Fibroblast of skin of scalp (primary cell): ENCODE data around the gene VGF. TPM values are rescaled to one million over a fixed set of nuclear protein-coding genes. Genes with fewer than 3 reads are reported as not detected.
"Not testable (repeated sequence)": the region's sequence is repeated elsewhere in the genome, so short reads cannot be mapped to it uniquely, and the experiment has no call there.

Source experiments
- DNase-seq: peaks from one replicate; pipeline ENCODE4 v3.0.0-alpha.2; 2013
- polyA plus RNA-seq, 2 experiments: library from polyadenylated mRNA; unstranded; fragments of 120-200 nt; gene quantifications; one replicate each; pipeline ENCODE4 v1.2.1, GENCODE V29; 2013; ENCODE audit not compliant: insufficient read length in 2 of 2

VGF gene
- 0.10 TPM for polyA plus RNA-seq (2013, experiment 1 of 2; ENCODE audit: insufficient read length)
- 0.16 TPM for polyA plus RNA-seq (2013, experiment 2 of 2; ENCODE audit: insufficient read length)

GRCh38 chr7:101165075-101165957 is at the start of gene VGF:
TSS of gene VGF (minus strand) at chr7:101165569. CDS start at chr7:101164843, 726 bp downstream.
- DNase-seq = peak; percentile 96

GRCh38 chr7:101212014-101212413 is 46.6 kb upstream of the VGF start:
- DNase-seq = no peak

GRCh38 chr7:101211501-101211900 is 46.1 kb upstream of the VGF start:
- DNase-seq = no peak

GRCh38 chr7:101210143-101210542 is 44.8 kb upstream of the VGF start:
- no peak for DNase-seq

GRCh38 chr7:101208794-101209193 is 43.4 kb upstream of the VGF start:
- no peak for DNase-seq

GRCh38 chr7:101207459-101207858 is 42.1 kb upstream of the VGF start:
- DNase-seq = no peak

GRCh38 chr7:101206665-101207042 is 41.3 kb upstream of the VGF start:
- no peak for DNase-seq

- no peak for DNase-seq
Observed at GRCh38 chr7:101205901-101206664, 40.7 kb upstream of the VGF start.

GRCh38 chr7:101203740-101204738 is 38.7 kb upstream of the VGF start:
- DNase-seq = peak; percentile 34

GRCh38 chr7:101202603-101202918 is 37.2 kb upstream of the VGF start:
- no peak for DNase-seq

- DNase-seq = no peak
Observed at GRCh38 chr7:101201695-101202602, 36.6 kb upstream of the VGF start.

GRCh38 chr7:101200862-101201599 is 35.7 kb upstream of the VGF start, which contains the start of gene MOGAT3:
TSS of gene MOGAT3 (minus strand) at chr7:101201036. CDS start at chr7:101200854, 182 bp downstream.
- no peak for DNase-seq

GRCh38 chr7:101200504-101200861 is 35.1 kb upstream of the VGF start:
- DNase-seq = no peak

- not testable (repeated sequence) for DNase-seq
Observed at GRCh38 chr7:101199522-101199921, 34.2 kb upstream of the VGF start.

- DNase-seq = no peak
Observed at GRCh38 chr7:101198476-101198875, 33.1 kb upstream of the VGF start.

GRCh38 chr7:101197991-101198390 is 32.6 kb upstream of the VGF start:
- DNase-seq = no peak

- no peak for DNase-seq
Observed at GRCh38 chr7:101195884-101196283, 30.5 kb upstream of the VGF start.

GRCh38 chr7:101189109-101189508 is 23.7 kb upstream of the VGF start:
- no peak for DNase-seq

- no peak for DNase-seq
Observed at GRCh38 chr7:101186844-101187428, 21.6 kb upstream of the VGF start.

GRCh38 chr7:101186194-101186593 is 20.8 kb upstream of the VGF start:
- no peak for DNase-seq
